A204.1 (cell line): Measurements from ENCODE around the gene KLK3.
"Not testable (repeated sequence)": the region's sequence is repeated elsewhere in the genome, so short reads cannot be mapped to it uniquely, and the experiment has no call there.

ENCODE experiments used
- FAIRE-seq: peaks from 2 replicates; lab custom pipeline; 2012; peaks lifted over from hg19 to GRCh38; lab: Jason Lieb, UNC

The KLK3 gene

GRCh38 chr19:50869479-50869878 lies 14.8 kb downstream of the KLK3 start:
- no peak for FAIRE-seq

GRCh38 chr19:50870417-50871089 lies 15.8 kb downstream of the KLK3 start:
- no peak for FAIRE-seq

GRCh38 chr19:50873056-50873455 lies 18.3 kb downstream of the KLK3 start, which contains the start of gene KLK2:
Gene KLK2, plus strand, starts transcription at chr19:50873439. Its CDS starts 35 bp downstream, at chr19:50873474.
- FAIRE-seq = no peak

DNA sequence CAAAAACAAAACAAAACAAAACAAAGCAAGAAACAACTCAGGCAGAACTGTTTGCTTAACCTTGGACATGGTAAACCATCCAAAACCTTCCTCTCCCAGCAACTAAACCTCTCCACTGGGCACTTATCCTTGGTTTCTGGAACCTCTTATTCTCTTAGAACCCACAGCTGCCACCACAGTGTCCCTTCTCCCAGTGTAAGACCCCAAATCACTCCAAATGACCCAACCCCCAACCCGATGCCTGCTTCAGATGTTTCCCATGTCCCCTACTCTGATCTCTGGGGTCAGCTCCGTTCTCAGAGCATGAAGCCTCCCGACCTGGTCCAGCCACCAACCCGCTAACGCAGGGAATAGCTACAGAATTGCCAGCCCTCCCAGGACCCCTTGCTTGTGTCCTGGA lies 19.5 kb downstream of the KLK3 start:
- no peak for FAIRE-seq

DNA sequence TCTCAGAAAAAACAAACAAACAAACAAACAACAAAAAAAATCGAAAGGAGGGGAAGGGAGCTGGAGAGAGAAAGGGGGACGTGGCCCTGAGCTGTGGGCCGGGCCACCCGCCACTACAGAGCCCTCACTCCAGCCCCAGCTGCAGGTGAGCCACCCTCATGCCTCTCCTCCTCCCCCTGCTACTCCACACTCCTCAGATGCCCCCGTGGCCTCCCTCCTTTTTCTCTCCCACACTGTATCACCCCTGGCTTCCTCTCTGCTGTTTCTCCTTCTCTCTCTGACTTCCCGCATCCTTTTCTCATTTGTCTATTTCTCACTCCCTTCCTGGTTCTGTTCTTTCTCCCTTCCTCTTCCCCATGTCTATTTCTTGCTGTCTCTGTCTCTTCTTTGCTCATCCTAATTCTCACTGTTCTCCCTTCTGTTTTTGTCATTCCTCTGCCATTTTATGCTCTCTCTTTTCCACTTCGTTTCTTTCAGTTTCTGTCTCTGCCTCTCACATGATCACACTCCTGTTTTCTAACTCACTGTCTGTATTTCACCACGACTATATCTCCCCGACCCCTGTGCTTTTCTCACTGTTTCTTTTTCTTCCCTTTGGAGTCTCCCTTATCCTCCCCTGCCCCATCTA lies 21.2 kb downstream of the KLK3 start:
- FAIRE-seq = no peak

GRCh38 chr19:50876456-50876855 lies 21.7 kb downstream of the KLK3 start:
- no peak for FAIRE-seq

GRCh38 chr19:50877338-50877737 lies 22.6 kb downstream of the KLK3 start:
- no peak for FAIRE-seq

GRCh38 chr19:50878851-50879250 lies 24.1 kb downstream of the KLK3 start:
- no peak for FAIRE-seq

DNA sequence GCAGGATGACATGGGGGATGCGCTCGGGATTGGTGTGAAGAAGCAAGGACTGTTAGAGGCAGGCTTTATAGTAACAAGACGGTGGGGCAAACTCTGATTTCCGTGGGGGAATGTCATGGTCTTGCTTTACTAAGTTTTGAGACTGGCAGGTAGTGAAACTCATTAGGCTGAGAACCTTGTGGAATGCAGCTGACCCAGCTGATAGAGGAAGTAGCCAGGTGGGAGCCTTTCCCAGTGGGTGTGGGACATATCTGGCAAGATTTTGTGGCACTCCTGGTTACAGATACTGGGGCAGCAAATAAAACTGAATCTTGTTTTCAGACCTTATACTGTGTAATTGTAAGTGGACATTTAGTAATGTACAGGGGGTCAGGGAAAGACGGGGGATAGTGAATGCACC lies 25.5 kb downstream of the KLK3 start:
- FAIRE-seq = no peak

DNA sequence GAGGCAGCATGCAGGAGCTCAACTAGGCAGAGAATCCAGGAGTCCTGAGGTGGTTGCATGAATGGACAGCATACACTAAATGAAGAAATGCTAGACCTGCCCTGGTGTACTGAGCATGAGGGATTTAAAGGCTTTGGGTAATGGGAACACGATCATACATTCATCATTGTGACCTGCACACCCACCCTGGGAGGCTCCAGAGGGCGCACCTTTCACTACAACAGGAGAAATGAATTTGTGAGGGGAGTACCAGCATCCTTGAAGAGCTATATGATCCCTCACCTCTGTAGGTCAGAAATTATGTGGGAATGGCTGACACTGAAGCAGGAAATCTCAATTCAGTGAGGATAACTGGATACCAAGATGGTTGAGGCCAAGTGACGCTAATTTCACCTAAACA lies 27.5 kb downstream of the KLK3 start:
- FAIRE-seq = no peak

GRCh38 chr19:50889638-50890037 lies 34.9 kb downstream of the KLK3 start:
- no peak for FAIRE-seq

- no peak for FAIRE-seq
Observed at GRCh38 chr19:50890422-50891252, 35.9 kb downstream of the KLK3 start.

GRCh38 chr19:50891253-50891625 lies 36.5 kb downstream of the KLK3 start:
- no peak for FAIRE-seq

- FAIRE-seq = no peak
Observed at GRCh38 chr19:50893047-50893736, 38.5 kb downstream of the KLK3 start.

DNA sequence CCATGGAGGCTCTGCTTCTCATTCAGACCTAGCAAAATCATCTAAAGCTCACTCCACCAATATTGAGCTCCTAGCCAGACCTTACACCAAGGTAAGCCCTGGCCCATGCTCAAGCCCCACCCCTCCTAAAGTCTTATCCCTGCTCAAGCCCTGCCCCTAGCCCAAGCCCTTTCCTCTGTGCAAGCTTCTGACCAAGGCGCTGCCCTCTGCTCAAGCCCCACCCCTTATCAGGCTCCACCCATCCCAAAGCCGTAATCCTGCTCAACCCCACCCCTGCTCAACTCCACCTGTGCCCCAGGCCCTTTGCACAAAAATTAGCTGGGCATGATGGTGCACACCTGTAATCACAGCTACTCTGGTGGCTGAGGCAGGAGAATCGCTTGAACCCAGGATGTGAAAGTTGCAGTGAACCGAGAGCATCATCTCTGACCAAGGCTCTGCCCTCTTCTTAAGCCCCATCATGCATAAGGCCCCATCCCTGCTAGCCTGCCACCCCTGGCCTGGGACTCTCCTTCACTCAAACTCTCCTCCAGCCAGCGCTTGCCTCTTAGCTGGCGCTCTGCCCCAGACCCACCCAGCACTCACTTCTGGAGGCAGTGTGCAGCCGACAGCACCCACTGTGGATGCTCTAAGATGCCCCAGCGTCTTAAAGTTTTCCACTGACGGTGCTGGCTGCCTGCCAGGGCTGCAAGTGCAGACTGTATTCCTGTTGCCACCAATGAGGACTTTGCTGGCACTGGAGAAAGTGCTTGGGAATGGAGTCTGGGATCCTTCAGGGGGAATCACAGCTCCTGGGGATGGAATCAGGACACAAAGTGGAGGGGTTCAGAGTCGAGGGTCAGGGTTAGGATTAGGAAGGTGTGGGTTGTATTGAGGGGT lies 40.0 kb downstream of the KLK3 start:
- no peak for FAIRE-seq

DNA sequence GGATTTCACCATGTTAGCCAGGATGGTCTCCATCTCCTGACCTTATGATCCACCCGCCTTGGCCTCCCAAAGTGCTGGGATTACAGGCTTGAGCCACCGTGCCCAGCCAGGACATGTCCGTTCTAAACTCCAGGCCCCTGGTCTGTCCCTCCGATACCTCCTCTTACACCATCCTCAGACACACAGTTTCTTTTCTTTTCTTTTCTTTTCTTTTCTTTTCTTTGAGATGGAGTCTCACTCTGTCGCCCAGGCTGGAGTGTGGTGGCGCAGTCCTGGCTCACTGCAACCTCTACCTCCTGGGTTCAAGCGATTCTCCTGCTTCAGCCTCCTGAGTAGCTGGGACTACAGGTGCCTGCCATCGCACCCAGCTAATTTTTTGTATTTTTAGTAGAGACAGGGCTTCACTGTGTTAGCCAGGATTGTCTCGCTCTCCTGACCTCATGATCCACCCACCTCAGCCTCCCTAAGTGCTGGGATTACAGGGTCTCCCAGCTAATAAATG lies 41.4 kb downstream of the KLK3 start:
- not testable (repeated sequence) for FAIRE-seq

GRCh38 chr19:50896591-50897190 lies 42.0 kb downstream of the KLK3 start:
- no peak for FAIRE-seq

DNA sequence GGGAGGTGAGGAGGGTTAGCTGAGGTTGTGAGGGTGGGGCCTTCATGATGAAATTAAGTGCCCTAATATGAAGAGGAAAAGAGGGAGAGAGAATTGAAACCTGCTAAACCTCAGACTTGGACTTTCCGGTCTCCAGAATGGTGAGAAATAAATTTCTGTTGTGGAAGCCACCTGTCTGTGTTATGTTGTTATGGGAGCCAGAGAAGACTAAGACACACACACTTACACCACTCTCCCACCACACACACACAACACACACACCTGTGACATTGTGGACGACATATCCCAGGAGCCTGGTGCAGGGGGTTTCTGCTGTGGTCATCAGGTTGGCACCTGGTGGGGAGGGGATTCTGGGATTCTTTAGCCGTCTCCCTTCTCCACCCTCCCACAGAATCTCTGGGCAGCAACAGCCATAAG lies 42.5 kb downstream of the KLK3 start:
- no peak for FAIRE-seq

- FAIRE-seq = no peak
Observed at GRCh38 chr19:50897612-50898011, 42.9 kb downstream of the KLK3 start.

DNA sequence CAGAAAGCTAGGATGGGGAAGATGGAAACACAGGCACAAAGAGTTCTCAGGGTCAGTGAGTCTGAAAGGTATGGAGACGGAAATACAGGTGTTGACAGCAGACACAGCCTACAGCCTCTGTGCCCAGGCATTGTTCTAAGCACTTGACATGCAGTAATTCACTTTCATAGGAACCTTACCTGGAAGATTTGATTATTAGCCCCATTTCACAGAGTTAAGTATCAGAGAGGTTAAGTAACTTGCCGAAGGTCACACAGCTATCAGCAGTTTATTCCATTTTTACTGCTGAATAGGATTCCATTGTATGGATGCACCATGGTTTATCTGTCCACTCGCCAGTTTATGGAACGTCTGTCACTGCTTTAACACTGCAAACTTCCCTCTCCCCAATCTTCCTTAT lies 43.3 kb downstream of the KLK3 start:
- no peak for FAIRE-seq

- no peak for FAIRE-seq
Observed at GRCh38 chr19:50899569-50899968, 44.9 kb downstream of the KLK3 start.
